GM11168 (cell line): Measurements from ENCODE around the gene GTF2H1.
"Not testable (repeated sequence)": the region's sequence is repeated elsewhere in the genome, so short reads cannot be mapped to it uniquely, and the experiment has no call there.

Experiments
- in situ Hi-C: fragments of 300-500 bp; cut with MboI; formaldehyde crosslinking; loops from one replicate; pipeline ENCODE4 v1.12.0; 2022; ENCODE audit warnings: low sequenced_read_pairs; ENCODE audit not compliant: unreplicated experiment

The GTF2H1 gene

DNA sequence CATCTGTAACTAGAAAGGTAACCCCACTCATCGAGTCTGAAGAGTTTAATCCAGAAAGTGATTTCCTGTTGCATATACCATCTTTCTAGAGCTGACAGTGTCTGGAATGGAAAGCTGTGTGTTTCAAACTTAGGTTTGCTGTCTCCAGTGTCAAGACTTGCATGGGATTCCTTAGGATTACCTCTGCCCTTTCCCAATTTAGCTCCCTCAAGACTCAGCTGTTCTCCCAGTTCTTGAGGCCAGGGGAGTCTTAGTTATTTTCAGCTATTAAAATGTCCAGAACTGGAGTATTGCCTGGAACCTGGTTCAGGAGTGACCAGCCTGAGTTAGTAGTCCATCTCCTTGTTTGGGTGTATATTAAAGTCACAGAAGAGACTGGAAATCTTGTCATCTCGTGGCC is 47.0 kb downstream of the GTF2H1 start:
- in situ Hi-C loops, result no loop called here

DNA sequence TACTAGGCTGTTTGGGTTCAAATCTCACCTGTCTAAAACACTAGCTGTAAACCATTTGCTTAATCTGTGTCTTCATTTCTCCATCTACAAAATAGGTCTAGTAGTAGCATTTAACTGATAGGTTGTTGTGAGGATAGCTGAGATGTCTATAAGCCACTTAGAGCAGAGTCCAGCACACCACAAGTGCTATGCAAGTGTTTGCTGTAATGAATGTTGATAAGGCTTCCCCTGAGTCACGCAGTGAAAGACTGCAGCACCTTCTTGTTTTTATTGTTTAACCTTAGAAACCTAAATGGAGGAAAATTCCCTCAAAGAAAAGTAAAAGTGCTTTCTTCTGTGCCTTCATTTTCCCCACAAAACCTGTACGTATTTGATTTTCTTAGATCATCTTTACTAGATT is 48.9 kb downstream of the GTF2H1 start:
- in situ Hi-C loops, result no loop called here

DNA sequence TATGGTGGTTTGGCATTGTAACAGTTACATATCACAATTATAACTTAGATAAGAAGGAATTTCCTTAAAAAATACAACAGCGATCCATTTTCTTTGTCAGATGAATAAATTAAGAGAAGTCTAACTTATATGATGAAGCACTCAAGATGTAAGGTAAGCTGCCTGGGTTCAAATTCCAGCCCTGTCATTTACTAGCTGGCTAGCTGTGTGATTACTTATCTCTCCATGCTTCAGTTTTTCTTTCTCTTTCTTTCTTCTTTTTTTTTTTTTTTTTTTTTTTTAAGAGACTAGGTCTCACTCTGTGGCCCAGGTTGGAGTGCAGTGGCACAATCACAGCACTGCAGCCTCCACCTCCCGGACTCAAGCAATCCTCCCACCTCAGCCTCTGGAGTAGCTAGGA is 49.8 kb downstream of the GTF2H1 start:
- in situ Hi-C loops, result no loop called here

DNA sequence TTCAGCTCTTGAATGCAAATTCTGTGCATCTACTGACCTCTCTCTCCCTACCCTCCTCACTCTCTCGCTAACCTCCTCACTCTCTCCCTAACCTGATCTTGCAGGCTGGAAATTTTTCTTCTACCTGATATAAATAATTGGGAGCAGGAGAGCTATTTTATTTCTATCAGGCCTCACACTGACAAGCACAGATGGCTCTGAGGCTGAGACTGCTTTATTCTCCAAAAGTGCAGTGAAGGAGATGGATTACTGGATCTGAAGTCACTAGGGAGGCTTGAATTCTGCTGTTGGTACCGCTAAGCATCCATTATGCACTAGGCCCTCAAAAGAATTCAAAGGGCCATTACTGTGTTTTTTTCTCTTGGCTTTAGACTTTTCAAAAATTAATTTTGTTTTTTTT is 52.6 kb downstream of the GTF2H1 start:
- in situ Hi-C loops, result no loop called here

DNA sequence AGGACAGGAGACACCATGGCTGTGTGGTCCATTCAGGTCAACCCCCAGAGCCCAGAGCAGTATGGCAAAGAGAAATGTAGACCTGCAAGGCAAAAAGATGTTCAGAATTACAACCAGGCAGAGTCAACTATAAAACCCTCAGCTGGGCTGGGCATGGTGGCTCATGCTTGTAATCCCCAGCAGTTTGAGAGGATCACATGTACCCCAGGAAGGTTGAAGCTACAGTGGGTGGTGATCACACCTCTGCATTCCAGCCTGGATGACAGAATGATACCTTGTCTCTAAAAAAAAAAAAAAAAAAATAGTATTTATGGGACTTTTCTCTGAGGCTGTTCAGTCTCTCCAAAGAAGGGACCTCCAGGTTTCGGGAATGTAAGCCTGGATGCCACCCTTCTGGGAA is 53.6 kb downstream of the GTF2H1 start:
- in situ Hi-C loops, result no loop called here

DNA sequence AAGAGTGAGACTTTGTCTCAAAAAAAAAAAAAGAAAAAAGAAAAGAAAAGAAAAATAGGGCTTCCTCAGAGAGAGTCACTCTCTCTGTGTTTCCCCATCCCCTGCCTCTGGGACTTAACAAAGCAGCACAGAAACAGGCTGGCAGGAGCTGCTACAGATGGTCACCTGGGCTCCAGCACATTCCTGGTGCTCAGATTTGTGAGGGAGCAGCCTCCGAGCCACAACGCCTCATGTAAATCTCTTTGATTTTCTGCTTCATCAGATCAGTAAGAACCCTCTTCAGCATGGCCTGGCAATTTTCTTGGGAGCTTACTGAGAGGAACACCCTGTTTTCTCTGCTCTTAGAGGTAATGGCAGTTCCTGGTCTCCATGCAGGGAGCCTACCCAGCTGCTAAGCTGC is 56.8 kb downstream of the GTF2H1 start:
- in situ Hi-C loops, result no loop called here

DNA sequence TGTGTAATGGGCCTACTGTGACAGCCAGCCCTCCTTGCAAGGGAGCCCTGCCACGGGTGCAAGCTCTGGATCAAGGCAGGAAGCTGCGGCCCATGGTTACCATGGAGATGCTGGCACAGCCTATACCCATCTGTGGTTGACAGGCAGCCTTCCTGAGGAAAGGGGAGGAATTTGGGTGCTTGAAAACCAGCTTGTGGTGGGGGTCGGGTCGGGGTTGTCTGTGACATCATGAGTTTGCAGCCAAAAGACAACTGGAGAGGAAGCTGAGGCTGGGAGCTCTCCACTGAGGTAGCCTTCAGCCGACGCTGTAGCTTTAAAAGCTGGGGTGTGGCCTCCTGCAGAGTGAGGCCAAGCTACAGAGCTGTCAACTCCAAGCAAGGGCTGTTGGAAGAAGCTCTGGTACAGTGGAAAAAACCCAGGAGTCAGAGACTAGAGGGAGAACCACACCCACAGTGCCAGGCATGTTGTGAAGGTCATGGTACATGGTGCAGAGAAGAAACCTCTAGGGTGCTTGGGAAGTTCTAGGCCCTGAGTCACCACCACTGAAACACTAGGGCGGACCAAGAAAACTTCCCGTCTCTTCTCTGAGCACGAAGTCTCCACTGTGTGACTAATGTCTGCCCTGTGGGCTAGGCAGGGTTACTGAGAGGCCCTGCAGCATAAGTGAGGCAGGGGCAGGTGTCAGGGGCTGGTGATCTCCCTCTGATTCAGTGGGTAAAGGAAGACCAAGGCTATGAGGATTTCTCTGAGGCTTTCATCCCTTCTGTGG is 61.2 kb downstream of the GTF2H1 start:
- in situ Hi-C loops, result no loop called here

DNA sequence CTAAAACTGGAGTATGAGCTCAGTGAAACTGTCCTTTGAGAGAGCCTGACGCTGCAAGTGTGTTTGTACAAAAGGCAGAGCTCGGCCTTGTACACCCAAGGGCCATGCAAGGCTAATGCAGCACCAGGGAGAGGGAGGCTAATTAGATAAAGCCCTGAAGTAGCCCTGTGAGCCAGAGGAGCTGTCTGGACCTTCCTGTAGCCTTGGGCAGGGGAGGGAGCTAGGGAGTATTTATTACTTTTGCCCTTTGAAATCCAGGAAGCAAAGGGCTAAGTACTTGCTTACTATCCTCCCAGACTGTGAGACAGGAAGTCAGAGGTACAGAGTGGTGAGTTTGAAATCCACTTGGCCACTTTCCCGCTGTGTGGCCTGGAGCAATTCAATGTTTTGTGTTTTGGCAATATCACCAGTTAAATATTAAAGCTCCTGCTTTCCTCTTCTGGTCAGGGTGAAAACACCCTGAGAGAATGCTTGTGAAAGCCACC is 61.8 kb downstream of the GTF2H1 start:
- in situ Hi-C loops, result no loop called here

DNA sequence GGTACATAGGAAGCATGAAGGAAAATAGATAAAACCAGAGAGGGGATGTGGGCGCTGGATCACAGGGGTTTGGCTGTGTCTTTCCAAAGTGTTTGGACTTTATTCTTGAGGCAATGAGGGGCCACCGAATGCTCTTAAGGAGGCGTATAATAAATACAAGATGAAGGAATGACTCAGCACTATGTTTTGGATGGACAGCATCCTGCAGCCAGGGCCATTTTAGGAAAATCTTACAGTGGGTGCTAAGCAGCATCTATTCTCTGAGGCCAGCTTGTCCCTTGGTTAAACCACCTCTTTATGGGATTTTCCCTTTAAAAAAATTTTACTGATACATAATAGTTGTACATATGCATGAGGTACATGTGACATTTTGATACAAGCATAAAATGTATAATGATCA is 67.7 kb downstream of the GTF2H1 start:
- in situ Hi-C loops, result no loop called here

DNA sequence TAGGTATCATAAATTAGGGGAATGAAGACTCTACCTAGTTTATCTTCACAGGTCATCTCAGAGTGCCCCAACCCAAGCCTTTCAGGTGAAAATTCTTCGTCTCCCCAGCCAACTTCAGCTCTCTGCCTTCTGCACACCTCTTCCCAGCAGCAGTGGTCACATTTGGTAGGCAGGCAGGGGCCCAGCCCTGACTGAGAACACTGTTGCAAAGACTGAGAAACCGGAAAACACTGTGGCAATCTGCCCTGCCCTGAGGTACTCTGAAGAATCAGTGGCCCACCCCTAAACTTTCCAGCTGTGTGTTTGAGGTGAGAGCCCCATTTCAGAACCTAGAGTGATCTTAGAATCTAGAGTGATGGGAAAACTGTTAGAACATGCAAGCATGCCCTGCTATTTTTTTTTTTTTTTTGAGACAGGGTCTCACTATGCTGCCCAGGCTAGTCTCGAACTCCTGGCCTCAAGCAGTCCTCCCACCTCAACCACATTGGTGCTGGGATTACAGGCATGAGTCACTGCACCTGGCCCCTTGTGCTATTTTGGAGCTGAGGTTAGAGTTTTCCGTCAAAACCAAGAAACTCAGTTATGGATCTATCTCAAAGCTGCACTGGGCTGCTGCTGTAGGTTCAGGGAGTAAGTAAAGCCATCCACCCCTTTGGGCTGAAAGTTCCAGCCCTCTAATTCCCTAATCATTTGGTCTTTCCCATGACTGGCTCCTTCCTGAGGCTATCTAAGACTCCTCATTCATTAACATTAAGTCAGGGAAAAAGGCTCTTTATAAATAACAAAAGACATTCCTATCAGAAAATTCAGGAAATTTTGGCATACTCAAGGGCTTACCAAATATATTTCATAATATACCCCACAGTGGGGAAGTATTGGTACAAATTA is 70.3 kb downstream of the GTF2H1 start:
- in situ Hi-C loops, result no loop called here

DNA sequence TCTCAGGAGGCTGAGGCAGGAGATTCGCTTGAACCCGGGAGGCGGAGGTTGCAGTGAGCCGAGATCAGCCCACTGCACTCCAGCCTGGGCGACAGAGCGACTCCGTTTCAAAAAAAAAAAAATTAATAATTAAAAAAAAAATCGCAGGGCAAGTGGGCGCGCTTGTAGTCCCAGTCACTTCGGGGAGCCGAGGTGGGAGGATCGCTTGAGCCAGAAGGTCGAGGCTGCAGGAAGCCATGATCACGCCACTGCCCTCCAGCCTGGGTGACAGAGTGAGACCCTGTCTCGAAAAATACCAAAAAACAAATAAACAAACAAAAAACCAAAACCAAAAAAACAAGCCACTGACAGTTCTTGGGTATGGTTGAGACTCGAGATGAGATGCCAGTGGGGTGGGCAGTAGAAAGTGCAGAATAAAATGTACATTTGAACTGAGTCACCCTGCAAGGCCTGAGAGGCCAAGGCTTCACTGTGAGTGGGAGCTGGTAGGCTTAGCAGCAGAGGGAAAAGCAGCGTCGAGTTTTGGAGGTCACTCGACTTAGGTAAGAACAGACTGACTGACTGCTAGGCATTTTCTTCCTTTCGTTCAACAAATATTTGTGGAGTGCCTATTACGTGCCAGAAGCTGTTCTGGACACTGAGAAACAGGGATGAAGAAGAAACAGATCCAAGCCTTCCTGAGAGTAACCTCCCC is 71.4 kb downstream of the GTF2H1 start:
- in situ Hi-C loops, result no loop called here

DNA sequence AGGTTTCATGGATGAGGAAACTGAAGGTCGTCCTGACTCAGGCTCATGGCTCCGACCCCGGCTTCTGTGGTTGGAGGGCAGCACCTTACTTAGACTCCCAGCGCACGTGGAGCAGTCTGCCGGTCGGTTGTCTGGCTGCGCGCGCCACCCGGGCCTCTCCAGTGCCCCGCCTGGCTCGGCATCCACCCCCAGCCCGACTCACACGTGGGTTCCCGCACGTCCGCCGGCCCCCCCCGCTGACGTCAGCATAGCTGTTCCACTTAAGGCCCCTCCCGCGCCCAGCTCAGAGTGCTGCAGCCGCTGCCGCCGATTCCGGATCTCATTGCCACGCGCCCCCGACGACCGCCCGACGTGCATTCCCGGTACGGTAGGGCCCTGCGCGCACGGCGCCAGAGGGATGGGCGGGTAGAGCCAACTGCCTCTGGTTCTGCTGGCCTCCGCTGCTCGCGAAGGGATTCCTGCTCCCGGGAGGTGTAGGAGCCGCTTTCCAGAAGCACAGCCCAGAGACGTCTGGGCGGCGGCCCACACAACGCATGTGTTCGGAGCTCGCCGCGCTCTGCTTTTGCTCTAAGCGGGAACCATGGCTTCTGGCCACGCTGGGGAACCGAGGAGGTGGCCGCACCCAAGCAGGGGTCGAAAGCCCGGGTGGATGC is 72.0 kb downstream of the GTF2H1 start, which contains the start of gene LDHA:
Gene LDHA (plus strand): TSS at position 289 of the 653 bp plus-strand sequence. CDS start 2,280 bp downstream, outside the sequence.
- in situ Hi-C loops, result no loop called here

DNA sequence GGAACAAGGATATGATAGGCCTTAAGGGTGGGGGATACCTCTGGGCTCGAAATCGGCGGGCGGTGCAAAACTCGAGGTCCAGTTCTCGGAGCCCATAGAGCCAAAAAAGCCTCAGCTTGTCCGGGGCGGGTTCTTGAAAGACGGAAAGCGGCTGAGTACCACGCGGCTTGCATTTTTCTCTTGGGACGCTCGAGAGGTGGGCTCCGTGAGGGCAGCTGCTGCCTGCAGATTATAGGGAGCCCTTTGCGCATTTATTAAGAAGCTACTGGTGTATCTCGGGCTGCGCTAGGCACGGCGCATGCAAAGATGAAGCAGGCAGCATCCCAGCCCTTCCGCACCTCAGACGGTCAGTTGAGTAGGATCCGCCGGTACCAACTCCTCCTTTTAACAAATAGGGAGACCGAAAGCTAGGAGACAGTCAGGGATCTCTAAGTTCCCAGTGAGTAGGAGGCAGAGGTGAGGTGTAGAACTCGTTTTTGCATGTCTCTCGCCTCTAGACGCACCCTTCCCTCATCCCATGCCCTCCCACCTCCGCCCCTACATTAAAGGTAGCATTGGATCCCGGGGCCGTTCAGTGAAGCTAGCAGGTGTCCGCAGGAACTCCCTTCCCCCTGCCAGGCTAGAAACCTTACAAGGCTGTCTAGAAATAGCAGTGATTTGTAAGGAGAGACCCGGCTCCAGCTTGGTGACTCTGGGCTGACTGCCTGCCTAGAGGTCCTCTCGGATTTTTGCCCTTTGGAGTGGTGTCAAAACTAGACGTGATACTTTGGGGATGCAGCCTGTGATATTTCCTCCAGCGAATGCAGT is 72.8 kb downstream of the GTF2H1 start:
- in situ Hi-C loops, result no loop called here

DNA sequence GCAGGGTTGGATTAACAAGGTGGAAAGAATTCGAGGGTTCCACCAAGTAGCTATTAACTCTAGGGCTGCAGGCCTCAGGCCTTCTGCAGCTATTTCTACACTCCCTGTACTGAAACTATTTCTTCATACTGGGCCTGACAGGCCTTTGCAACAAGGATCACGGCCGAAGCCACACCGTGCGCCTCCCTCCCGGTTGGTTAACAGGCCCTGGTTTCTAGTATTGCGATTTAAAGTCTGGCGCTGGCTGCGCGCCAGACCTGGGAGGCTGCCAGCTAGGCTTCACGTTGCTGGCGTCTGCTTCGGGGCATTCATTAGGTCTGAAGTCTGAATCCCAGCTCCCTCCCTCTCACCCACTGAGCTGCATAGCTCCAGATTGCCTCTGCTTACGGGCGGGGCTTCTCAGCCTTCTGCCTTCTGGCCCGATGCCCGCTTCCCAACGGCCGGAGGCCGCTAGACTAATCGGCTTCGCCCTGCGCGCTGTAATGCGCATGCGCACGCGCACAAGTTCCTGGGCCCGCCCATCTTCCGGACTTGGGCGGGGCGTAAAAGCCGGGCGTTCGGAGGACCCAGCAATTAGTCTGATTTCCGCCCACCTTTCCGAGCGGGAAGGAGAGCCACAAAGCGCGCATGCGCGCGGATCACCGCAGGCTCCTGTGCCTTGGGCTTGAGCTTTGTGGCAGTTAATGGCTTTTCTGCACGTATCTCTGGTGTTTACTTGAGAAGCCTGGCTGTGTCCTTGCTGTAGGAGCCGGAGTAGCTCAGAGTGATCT is 73.6 kb downstream of the GTF2H1 start:
- in situ Hi-C loops, result no loop called here

DNA sequence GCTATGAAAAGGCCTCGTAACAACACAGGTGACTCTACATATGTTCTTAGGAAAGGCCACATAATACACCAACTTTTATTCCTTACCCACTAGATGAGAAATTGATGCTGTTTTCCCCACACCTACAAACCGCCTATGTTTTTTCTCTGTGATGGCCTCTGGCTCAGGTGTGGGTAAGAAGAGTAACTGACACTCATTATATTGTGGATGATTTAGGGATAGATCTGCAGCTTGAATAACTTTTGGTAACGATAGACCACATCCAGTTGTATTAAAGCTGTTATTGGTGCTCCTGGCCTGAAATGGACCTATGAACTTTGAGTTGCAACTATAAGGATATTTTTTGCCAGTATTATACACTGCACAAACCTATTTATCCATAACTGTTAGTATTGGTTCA is 75.6 kb downstream of the GTF2H1 start:
- in situ Hi-C loops, result no loop called here

DNA sequence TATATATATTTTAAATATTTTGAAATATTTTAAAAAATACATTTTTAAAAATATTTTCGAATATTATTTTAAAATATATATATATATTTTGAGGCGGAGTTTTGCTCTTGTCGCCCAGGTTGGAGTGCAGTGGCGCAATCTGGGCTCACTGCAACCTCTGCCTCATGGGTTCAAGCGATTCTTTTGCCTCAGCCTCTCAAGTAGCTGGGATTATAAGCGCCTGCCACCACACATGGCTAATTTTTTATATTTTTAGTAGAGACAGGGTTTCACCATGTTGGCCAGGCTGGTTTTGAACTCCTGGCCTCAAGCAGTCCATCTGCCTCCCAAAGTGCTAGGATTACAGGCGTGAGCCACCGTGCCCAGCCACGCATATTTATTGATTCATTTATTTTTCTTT is 78.7 kb downstream of the GTF2H1 start:
- in situ Hi-C loops, result not testable (repeated sequence)

DNA sequence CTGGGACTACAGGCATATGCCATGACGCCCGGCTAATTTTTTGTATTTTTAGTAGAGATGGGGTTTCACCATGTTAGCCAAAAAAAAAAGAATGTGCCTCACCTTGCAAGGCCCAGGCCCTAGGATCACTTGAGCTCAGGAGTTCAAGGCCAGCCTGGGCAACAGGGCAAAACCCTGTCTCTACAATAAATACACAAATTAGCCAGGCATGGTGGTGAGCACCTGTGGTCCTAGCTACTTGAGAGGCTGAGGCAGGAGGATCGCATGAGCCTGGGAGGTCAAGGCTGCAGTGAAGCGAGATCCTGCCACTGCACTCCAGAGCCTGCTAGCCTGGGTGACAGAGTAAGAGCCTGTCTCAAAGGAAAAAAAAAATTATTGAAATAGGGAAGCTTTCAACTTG is 81.7 kb downstream of the GTF2H1 start:
- in situ Hi-C loops, result no loop called here

DNA sequence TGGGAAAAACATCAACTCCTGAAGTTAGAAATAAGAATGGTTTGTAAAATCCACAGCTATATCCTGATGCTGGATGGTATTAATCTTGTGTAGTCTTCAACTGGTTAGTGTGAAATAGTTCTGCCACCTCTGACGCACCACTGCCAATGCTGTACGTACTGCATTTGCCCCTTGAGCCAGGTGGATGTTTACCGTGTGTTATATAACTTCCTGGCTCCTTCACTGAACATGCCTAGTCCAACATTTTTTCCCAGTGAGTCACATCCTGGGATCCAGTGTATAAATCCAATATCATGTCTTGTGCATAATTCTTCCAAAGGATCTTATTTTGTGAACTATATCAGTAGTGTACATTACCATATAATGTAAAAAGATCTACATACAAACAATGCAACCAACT is 85.0 kb downstream of the GTF2H1 start:
- in situ Hi-C loops, result not testable (repeated sequence)
